GM13977 (cell line): Measurements from ENCODE around the gene OLA1.

ENCODE experiments used
- DNase-seq: peaks from one replicate; pipeline ENCODE4 v3.0.0; 2012; ENCODE audit warnings: low spot score
- CTCF ChIP-seq: IDR thresholded peaks from 2 replicates; pipeline ENCODE4 v1.5.1; 2012; ENCODE audit warnings: mild to moderate bottlenecking, control low read depth; ENCODE audit not compliant: insufficient read depth; ENCODE audit errors: extremely low read depth, missing control alignments
- in situ Hi-C: fragments of 300-500 bp; cut with MboI; formaldehyde crosslinking; loops from one replicate; pipeline ENCODE4 v1.12.0; 2022; ENCODE audit warnings: low sequenced_read_pairs, low pct_unique_long_range_greater_than_20kb, mixed read lengths, inconsistent platforms; ENCODE audit not compliant: unreplicated experiment

The OLA1 gene

GRCh38 chr2:174053355-174054151 lies 194.8 kb downstream of the OLA1 start:
- in situ Hi-C loops: no loop called here
- no peak for TF ChIP-seq CTCF
- no peak for DNase-seq

GRCh38 chr2:174052584-174052976 lies 195.8 kb downstream of the OLA1 start:
- in situ Hi-C loops: no loop called here
- no peak for TF ChIP-seq CTCF
- DNase-seq: no peak

- no peak for TF ChIP-seq CTCF
- no peak for DNase-seq
- in situ Hi-C loops: no loop called here
These were observed 196.4 kb downstream of the OLA1 start for GRCh38 chr2:174051741-174052583.

GRCh38 chr2:174051068-174051467 lies 197.3 kb downstream of the OLA1 start:
- in situ Hi-C loops: no loop called here
- no peak for DNase-seq

GRCh38 chr2:174049895-174050294 lies 198.4 kb downstream of the OLA1 start:
- in situ Hi-C loops: no loop called here
- no peak for DNase-seq
- no peak for TF ChIP-seq CTCF

More at GRCh38 chr2:174051068-174051467, 197.3 kb downstream of the OLA1 start:
- TF ChIP-seq CTCF: no peak

- peak; percentile 54 for DNase-seq
- TF ChIP-seq CTCF: peak; percentile 41
- in situ Hi-C loops: no loop called here
These were observed 200.1 kb downstream of the OLA1 start for GRCh38 chr2:174048243-174048642.
